CD4-positive, alpha-beta T cell (primary cell): ENCODE measurements around the gene TAS2R4. TPM values are rescaled to one million over a fixed set of nuclear protein-coding genes. Genes with fewer than 3 reads are reported as not detected.
"Not testable (repeated sequence)": the region's sequence is repeated elsewhere in the genome, so short reads cannot be mapped to it uniquely, and the experiment has no call there.

Source experiments
- ATAC-seq: fragments of 200-7000 bp; cut with Tn5 transposase; one replicate; pipeline ENCODE4 v1.10.0; 2022; ENCODE audit warnings: mild to moderate bottlenecking; ENCODE audit not compliant: poor library complexity
- CTCF ChIA-PET: fragments of 350-600 bp; sonication (Branson Sonifier 250); formaldehyde crosslinking; loops from one replicate; lab custom pipeline; 2021; ENCODE audit warnings: antibody characterized with exemption, inconsistent platforms; lab: Charles Lee
- POLR2A ChIA-PET: fragments of 350-600 bp; sonication (Branson Sonifier 250); formaldehyde crosslinking; loops from one replicate; lab custom pipeline; 2021; ENCODE audit warnings: antibody characterized with exemption, inconsistent platforms; lab: Charles Lee
- DNase-seq, 14 experiments: peaks; one replicate each; pipeline ENCODE4 v3.0.0-alpha.2; 2013 to 2020; ENCODE audit warnings: mixed read lengths in 2 of 14
- H3K27ac ChIP-seq, 2 donors: one replicate each; pipeline versions ENCODE4 v1.5.1 to v1.7.0; 2013; ENCODE audit warnings: low read length in 2 of 2, low read depth in 1 of 2, mild to moderate bottlenecking in 1 of 2
- H3K27me3 ChIP-seq, 2 experiments: 1 replicate in 1 of 2; 2 replicates in 1 of 2; pipeline versions ENCODE4 v1.6.1 to v1.7.0; 2013; ENCODE audit warnings: low read length in 2 of 2, control low read depth in 1 of 2, mild to moderate bottlenecking in 1 of 2, moderate library complexity in 1 of 2; ENCODE audit not compliant: insufficient read depth in 2 of 2, control insufficient read depth in 1 of 2
- H3K36me3 ChIP-seq: one replicate; pipeline ENCODE4 v1.6.1; 2013; ENCODE audit warnings: low read length, control low read depth; ENCODE audit not compliant: insufficient read depth
- H3K4me1 ChIP-seq: one replicate; pipeline ENCODE4 v1.6.1; 2013; ENCODE audit warnings: low read length, control low read depth; ENCODE audit not compliant: insufficient read depth
- H3K4me3 ChIP-seq: one replicate; pipeline ENCODE4 v1.5.1; 2013; ENCODE audit warnings: mild to moderate bottlenecking, low read length, moderate library complexity
- H3K9me3 ChIP-seq, 2 experiments: 1 replicate in 1 of 2; 2 replicates in 1 of 2; pipeline versions ENCODE4 v1.6.1 to v1.7.0; 2013; ENCODE audit warnings: low read length in 2 of 2, mild to moderate bottlenecking in 2 of 2, control low read depth in 1 of 2, moderate library complexity in 1 of 2; ENCODE audit not compliant: control insufficient read depth in 1 of 2, insufficient read depth in 1 of 2
- H3K27ac Mint-ChIP-seq: one replicate; pipeline ENCODE4 v1.8.0; 2020; ENCODE audit warnings: mixed read lengths
- H3K27me3 Mint-ChIP-seq: one replicate; pipeline ENCODE4 v1.8.0; 2021; ENCODE audit warnings: mixed read lengths
- H3K36me3 Mint-ChIP-seq: one replicate; pipeline ENCODE4 v1.8.0; 2021; ENCODE audit warnings: low read depth, mixed read lengths
- H3K4me1 Mint-ChIP-seq: one replicate; pipeline ENCODE4 v1.8.0; 2021; ENCODE audit warnings: low read depth, mixed read lengths
- H3K4me3 Mint-ChIP-seq: one replicate; pipeline ENCODE4 v1.8.0; 2020; ENCODE audit warnings: mild to moderate bottlenecking, mixed read lengths
- H3K9me3 Mint-ChIP-seq: one replicate; pipeline ENCODE4 v1.8.0; 2020; ENCODE audit warnings: mixed read lengths
- intact Hi-C, 2 experiments: fragments of 100-400 bp; cut with DNase I in 1 of 2; cut with micrococcal nuclease in 1 of 2; formaldehyde crosslinking; loops; one replicate each; pipeline versions ENCODE4 v1.15.1 to v1.9.0; 2023 to 2025; cut with DNase I, micrococcal nuclease
- total RNA-seq, 174 experiments: library from RNA in 2 of 174; stranded (reverse) in 2 of 174; gene quantifications; one replicate each; pipeline ENCODE4 v1.2.3 and lab custom pipeline; 2021 to 2026
- TF ChIP-seq, protein P1 (sequence below): fragments of 200-600 bp; IDR thresholded peaks from one replicate; pipeline ENCODE4 v1.8.0; 2022; ENCODE audit warnings: antibody characterized with exemption, mild to moderate bottlenecking

TAS2R4 gene
- total RNA-seq, 2 experiments from 2014 or later, result 0.16 to 0.17 TPM

DNA sequence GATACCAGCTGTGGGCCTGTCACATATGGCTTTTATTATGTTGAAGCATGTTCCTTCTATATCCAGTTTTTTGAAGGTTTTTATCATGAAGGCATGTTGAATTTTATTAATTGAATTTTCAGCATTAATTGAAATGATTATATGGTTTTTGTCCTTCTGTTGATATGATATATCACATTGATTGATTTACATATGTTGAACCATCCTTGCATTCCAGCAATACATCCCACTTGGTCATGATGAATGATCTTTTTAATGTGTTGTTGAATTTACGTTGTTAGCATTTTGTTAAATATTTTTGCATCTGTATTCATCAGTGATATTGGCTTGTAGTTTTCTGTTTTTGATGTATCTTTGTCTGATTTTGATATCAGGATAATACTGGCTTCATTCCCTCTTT, 43.6 kb downstream of the TAS2R4 start:
- Histone ChIP-seq H3K9me3 (peaks cover 7 to 16% of the 10 kb centered on the region in 2 experiments), H3K4me1 (no peaks in the 10 kb centered on the region), H3K27me3 (no peaks in the 10 kb centered on the region), H3K36me3 (no peaks in the 10 kb centered on the region), H3K4me3 (no peak overlapping the region), H3K27ac (no peak overlapping the region)
- Mint-ChIP-seq H3K27ac (no peak overlapping the region), H3K27me3 (no peaks in the 10 kb centered on the region), H3K4me3 (no peak overlapping the region), H3K9me3 (peaks cover 28% of the 10 kb centered on the region), H3K4me1 (no peaks in the 10 kb centered on the region), H3K36me3 (peaks cover 72% of the 10 kb centered on the region)
- TF ChIP-seq, protein P1, sequence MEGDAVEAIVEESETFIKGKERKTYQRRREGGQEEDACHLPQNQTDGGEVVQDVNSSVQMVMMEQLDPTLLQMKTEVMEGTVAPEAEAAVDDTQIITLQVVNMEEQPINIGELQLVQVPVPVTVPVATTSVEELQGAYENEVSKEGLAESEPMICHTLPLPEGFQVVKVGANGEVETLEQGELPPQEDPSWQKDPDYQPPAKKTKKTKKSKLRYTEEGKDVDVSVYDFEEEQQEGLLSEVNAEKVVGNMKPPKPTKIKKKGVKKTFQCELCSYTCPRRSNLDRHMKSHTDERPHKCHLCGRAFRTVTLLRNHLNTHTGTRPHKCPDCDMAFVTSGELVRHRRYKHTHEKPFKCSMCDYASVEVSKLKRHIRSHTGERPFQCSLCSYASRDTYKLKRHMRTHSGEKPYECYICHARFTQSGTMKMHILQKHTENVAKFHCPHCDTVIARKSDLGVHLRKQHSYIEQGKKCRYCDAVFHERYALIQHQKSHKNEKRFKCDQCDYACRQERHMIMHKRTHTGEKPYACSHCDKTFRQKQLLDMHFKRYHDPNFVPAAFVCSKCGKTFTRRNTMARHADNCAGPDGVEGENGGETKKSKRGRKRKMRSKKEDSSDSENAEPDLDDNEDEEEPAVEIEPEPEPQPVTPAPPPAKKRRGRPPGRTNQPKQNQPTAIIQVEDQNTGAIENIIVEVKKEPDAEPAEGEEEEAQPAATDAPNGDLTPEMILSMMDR, result no peak
- CTCF ChIA-PET, result no interaction called here
- intact Hi-C loops, result no loop called here
- ATAC-seq (no peak), DNase-seq (no peak)
- POLR2A ChIA-PET, result no interaction called here

DNA sequence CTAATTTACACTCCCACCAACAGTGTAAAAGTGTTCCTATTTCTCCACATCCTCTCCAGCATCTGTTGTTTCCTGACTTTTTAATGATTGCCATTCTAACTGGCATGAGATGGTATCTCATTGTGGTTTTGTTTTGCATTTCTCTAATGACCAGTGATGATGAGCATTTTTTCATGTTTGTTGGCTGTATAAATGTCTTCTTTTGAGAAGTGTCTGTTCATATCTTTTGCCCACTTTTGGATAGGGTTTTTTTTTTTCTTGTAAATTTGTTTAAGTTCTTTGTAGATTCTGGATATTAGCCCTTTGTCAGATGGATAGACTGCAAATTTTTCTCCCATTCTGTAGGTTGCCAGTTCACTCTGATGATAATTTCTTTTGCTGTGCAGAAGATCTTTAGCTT, 46.0 kb downstream of the TAS2R4 start:
- POLR2A ChIA-PET, H3K4me3 Mint-ChIP-seq, intact Hi-C loops, H3K4me1 Mint-ChIP-seq, H3K27me3 ChIP-seq, H3K4me3 ChIP-seq, H3K27ac Mint-ChIP-seq, H3K36me3 ChIP-seq, H3K27ac ChIP-seq, ATAC-seq, H3K27me3 Mint-ChIP-seq, H3K4me1 ChIP-seq, CTCF ChIA-PET, DNase-seq: not testable (repeated sequence)
- H3K9me3 Mint-ChIP-seq, result peaks cover 28% of the 10 kb centered on the region
- peaks cover 72% of the 10 kb centered on the region for H3K36me3 Mint-ChIP-seq
- H3K9me3 ChIP-seq, result peaks cover 7 to 16% of the 10 kb centered on the region in 2 experiments

Other genes with a start within 250 kb of the TAS2R4 start
- 10 to 100 TPM; 18.9 to 20.5 TPM for gene AGK, start 225.3 kb upstream of the TAS2R4 start, total RNA-seq
- gene DENND11, start 74.5 kb upstream of the TAS2R4 start, total RNA-seq, result 10 to 100 TPM; 39.2 to 41.1 TPM
- gene WEE2, start 68.3 kb upstream of the TAS2R4 start, total RNA-seq, result under 1 TPM; 0.08 to 0.14 TPM
- gene SSBP1, start 38.3 kb upstream of the TAS2R4 start, total RNA-seq, result 100 to 1,000 TPM; 108 to 116 TPM
- gene TAS2R3, start 12.6 kb upstream of the TAS2R4 start, total RNA-seq, result under 1 TPM; 0.25 to 0.31 TPM
- under 1 TPM; 0.47 to 0.56 TPM for gene TAS2R5, start 13.5 kb downstream of the TAS2R4 start, total RNA-seq
- gene PRSS37, start 64.8 kb downstream of the TAS2R4 start, total RNA-seq, result not detected
- gene OR9A4, start 139.7 kb downstream of the TAS2R4 start, total RNA-seq, result not detected
- gene CLEC5A, start 170.3 kb downstream of the TAS2R4 start, total RNA-seq, result not detected
- not detected for gene TAS2R38, start 197.1 kb downstream of the TAS2R4 start, total RNA-seq
- gene MGAM, start 219.2 kb downstream of the TAS2R4 start, total RNA-seq, result not detected